GM12873 (cell line): ENCODE data around the gene SMCHD1.

Source experiments
- CTCF ChIP-seq: IDR thresholded peaks from 2 replicates; pipeline ENCODE4 v1.5.1; 2012; ENCODE audit warnings: low read depth, mild to moderate bottlenecking, moderate library complexity, low read length, control low read depth; ENCODE audit not compliant: insufficient read depth; ENCODE audit errors: missing control alignments

The SMCHD1 gene

DNA sequence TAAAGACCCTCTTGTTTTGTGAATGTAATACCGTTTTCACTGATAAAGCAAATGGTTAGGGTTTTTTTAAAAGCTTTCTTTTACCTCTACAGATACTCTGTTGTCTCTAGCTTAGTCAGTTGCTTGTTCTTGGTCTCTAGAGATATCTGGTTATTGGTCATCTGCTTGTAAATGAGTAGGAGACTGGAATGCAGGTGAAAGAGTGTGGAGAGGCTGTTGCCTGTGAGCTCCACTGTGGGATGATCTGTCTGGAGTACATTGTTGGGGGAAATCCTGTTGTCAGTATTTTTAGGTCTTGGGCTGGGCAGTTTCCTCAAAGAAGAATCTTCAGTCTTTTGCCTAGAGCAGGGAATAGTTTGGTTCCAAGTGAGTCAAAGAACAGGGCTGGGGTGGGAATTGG, 67.7 kb downstream of the SMCHD1 start:
- TF ChIP-seq CTCF, result no peak

GRCh38 chr18:2729757-2730156, 74.2 kb downstream of the SMCHD1 start:
- TF ChIP-seq CTCF, result no peak

DNA sequence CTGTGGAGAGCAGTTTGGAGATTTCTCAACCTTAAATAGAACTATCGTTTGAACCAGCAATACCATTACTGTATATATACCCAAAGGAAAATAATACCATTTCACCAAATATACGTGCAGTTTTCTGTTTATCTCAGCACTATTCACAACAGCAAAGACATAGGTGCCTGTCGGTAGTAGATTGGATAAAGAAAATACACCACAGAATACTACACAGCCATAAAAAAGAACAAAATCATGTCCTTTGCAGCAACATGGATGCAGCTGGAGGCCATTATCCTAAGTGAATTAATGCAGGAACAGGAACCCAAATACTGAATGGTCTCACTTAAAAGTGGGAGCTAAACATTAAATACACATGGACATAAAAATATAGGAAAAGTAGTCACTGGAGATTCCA, 81.3 kb downstream of the SMCHD1 start:
- TF ChIP-seq CTCF, result no peak

GRCh38 chr18:2746274-2746673, 90.7 kb downstream of the SMCHD1 start:
- TF ChIP-seq CTCF, result no peak

DNA sequence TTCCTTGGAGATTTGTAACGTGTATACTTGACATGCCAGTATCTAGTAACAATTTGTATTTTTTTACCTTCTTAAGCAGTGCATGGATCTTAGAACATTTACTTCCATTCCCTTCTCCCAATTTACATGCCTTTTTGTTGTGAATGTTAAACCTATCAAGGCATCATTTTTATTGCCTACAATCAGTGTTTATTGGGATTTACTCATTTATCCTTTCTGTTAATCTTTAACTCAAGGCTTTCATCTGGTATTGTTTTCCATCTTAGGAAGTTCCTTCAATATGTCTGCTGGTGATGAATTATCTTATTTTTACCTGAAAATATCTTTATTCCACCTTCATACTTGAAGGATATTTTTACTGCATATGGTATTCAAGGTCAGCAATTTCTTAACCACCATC, 102.8 kb downstream of the SMCHD1 start:
- TF ChIP-seq CTCF, result no peak

DNA sequence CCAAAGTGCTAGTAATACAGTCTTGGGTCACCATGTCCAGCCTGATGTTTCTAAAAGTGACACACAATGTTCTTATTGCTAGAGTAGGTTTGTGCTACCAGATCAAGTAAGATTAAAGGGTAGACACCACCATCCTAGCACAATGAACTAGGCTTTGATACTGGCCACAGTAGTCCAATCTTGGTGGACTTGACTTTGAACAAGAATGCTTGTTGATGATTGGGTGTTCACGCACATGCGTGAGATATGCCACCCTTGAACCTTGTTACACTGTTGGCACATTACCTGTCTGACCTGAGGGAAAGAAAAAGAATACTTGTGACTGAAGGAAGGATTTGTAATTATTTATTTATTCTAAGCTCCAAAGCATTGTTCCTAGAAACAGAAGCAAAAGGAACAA, 119.1 kb downstream of the SMCHD1 start:
- no peak for TF ChIP-seq CTCF

DNA sequence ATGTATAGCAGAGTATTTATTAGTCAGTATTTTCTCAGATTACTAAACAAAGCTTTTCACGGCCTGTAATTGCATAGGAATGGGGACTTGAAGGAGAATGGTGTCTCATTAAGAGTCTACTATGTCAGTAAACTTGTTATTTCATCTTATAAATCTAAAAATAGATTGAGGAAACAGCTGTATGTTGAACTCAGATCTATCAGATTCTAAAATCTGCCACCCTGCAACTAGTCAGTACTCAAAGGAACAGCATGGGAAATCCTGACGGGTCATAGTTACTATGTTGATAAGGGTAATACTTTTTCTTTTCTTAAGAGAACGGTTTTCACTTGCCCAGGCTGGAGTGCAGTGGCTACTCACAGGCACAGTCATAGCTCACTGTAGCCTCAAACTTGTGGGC, 121.1 kb downstream of the SMCHD1 start:
- no peak for TF ChIP-seq CTCF

GRCh38 chr18:2777241-2777640, 121.7 kb downstream of the SMCHD1 start:
- no peak for TF ChIP-seq CTCF
